ENCODE measurements around the gene SCAPER.
"Not testable (repeated sequence)": the region's sequence is repeated elsewhere in the genome, so short reads cannot be mapped to it uniquely, and the experiment has no call there.

Gene SCAPER

GRCh38 chr15:76584868-76585575 lies 320.1 kb downstream of the SCAPER start:
- no peak for DNase-seq (ENCODE audit: low read depth in 1 of 2, low spot score in 1 of 2)

- DNase-seq (ENCODE audit: low read depth in 1 of 2, low spot score in 1 of 2): no peak
These were observed 322.6 kb downstream of the SCAPER start for GRCh38 chr15:76582550-76582949.

GRCh38 chr15:76577879-76578512 lies 327.1 kb downstream of the SCAPER start:
- no peak for DNase-seq (ENCODE audit: low read depth in 1 of 2, low spot score in 1 of 2)

GRCh38 chr15:76576523-76577279 lies 328.4 kb downstream of the SCAPER start:
- DNase-seq (ENCODE audit: low read depth in 1 of 2, low spot score in 1 of 2): no peak

- no peak for DNase-seq (ENCODE audit: low read depth in 1 of 2, low spot score in 1 of 2)
These were observed 329.5 kb downstream of the SCAPER start for GRCh38 chr15:76575679-76576078.

GRCh38 chr15:76575274-76575673 lies 329.9 kb downstream of the SCAPER start:
- DNase-seq (ENCODE audit: low read depth in 1 of 2, low spot score in 1 of 2): no peak

DNA sequence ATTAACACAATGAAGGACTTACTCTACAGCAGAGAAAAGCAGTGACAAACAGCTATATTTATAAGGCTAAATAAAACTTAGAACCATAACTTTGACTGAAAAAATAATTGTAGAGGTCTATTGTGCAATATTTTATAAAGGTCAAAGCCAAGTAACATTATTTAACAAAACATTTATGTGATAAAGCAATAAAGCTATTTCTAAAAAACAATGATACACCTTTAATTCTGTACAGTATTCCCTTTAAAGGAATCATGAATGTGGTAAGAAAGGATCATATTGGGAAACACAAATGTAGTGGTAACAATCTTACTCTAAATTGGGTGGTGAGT lies 332.2 kb downstream of the SCAPER start:
- DNase-seq (ENCODE audit: low read depth in 1 of 2, low spot score in 1 of 2): no peak

- no peak for DNase-seq (ENCODE audit: low read depth in 1 of 2, low spot score in 1 of 2)
These were observed 338.9 kb downstream of the SCAPER start for GRCh38 chr15:76566276-76566675.

DNA sequence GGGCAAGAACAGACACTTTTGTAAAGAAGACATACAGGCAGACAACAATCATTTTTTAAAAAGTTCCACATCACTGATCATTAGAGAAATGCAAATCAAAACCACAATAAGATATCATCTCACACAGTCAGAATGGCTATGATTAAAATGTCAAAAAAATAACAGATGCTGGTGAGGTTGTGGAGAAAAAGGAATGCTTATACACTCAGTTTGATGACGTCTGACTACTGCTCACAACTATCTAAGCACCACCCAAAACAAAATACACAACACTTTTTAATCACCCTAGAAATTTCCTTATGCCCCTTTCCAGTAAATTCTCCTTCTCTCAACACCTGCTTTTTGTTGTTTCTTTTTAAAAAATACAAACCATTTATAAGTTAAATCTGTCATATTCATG lies 339.8 kb downstream of the SCAPER start:
- DNase-seq (ENCODE audit: low read depth in 1 of 2, low spot score in 1 of 2): no peak

DNA sequence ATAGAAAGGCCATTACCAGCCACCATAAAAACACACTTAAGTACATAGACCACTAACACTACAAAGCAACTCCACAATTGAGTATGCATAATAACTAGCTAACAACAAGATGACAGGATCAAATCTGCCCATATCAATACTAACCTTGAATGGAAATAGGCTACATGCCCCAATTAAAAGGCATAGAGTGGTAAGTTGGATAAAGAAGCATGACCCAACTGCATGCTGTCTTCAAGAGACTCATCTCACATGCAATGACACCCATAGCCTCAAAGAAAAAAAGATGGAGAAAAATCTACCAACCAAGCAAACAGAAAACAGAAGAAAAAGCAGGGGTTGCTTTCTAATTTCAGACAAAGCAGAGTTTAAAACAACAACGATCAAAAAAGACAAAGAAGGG lies 349.9 kb downstream of the SCAPER start:
- no peak for DNase-seq (ENCODE audit: low read depth in 1 of 2, low spot score in 1 of 2)

DNA sequence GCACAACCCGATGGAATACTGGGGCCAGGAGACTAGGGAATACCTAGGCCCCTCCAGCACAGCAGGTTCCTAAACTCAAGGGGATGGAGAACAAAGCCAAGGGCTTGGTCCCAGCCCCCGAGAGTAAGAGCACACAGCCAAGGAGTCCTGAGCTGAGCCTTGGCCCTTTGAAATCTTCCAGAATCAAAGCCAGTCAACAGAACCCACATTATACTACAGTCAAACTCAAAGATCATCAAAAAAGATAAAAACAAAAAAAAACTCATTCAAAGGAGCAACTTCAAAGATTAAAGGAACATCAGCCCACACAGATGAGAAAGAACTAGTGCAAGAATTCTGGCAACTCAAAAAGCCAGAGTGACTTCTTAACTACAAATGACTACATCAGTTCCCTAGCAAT lies 351.6 kb downstream of the SCAPER start:
- no peak for DNase-seq (ENCODE audit: low read depth in 1 of 2, low spot score in 1 of 2)

- DNase-seq (ENCODE audit: low read depth in 1 of 2, low spot score in 1 of 2): no peak
These were observed 352.0 kb downstream of the SCAPER start for GRCh38 chr15:76553102-76553501.

GRCh38 chr15:76546805-76547204 lies 358.3 kb downstream of the SCAPER start:
- no peak for DNase-seq (ENCODE audit: low read depth in 1 of 2, low spot score in 1 of 2)

- DNase-seq (ENCODE audit: low read depth in 1 of 2, low spot score in 1 of 2): no peak
These were observed 371.1 kb downstream of the SCAPER start for GRCh38 chr15:76533995-76534394.

- no peak for DNase-seq (ENCODE audit: low read depth in 1 of 2, low spot score in 1 of 2)
These were observed 371.9 kb downstream of the SCAPER start for GRCh38 chr15:76533060-76533820.

DNA sequence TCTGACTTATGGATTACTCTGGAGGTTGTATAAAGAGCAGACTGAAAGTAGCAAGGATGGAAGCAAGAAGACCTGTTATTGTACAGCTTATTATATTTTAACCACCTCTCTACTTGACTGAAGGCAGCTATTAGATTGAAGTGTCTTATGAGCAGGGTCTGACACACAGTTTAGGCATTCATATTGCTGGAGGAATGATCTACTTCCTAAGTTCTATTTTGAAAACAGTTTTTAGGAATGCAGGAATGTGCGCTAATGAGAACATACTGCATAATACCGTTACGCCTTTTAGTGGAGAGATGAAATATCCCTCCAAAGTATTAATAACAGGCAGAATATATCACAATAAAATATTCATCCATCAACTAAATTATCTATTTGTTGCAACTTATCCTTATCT lies 375.2 kb downstream of the SCAPER start:
- DNase-seq (ENCODE audit: low read depth in 1 of 2, low spot score in 1 of 2): no peak

GRCh38 chr15:76526111-76526510 lies 379.0 kb downstream of the SCAPER start:
- no peak for DNase-seq (ENCODE audit: low read depth in 1 of 2, low spot score in 1 of 2)

GRCh38 chr15:76517910-76518309 lies 387.2 kb downstream of the SCAPER start:
- DNase-seq (ENCODE audit: low read depth in 1 of 2, low spot score in 1 of 2): no peak

DNA sequence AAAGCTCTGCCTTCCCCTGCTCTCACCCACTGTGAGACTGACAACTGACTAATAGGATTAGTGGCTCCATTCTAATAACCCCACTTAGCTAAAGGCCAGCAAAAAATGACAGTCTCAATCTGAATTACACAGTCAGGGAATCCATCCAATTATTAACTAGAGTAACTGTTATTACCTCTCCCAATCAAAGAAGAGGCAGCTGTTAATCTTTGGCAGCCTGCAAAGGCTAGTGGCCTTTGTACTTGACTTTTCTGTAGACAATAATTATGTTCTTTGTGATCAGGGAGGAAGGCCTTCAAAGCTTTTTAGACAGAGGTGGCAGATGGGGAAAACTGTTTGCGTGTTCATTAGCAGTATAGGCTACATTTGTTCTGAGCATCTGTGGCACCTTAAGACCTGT lies 390.9 kb downstream of the SCAPER start:
- DNase-seq (ENCODE audit: low read depth in 1 of 2, low spot score in 1 of 2): no peak

DNA sequence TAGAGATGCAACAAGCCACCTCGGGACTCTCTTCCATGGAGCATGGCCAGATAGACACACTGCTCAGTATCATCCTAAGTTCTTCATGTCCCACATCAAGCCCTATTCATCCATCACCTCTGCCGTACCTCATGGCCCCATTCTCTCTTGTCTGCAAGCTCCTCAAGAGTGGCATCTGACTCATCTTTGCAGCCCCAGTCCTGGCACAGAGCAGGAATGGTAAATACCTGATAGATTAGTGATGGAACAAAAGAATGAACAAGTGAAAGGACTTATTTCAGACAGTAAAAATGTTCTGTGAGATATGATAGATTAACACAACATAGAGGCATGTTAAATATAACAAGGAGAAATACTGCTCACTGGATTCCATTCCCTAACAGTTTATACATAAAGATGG lies 392.2 kb downstream of the SCAPER start:
- DNase-seq (ENCODE audit: low read depth in 1 of 2, low spot score in 1 of 2): no peak

- DNase-seq (ENCODE audit: low read depth in 1 of 2, low spot score in 1 of 2): not testable (repeated sequence)
These were observed 394.5 kb downstream of the SCAPER start for GRCh38 chr15:76510663-76511062.

GRCh38 chr15:76503804-76504203 lies 401.3 kb downstream of the SCAPER start:
- no peak for DNase-seq (ENCODE audit: low read depth in 1 of 2, low spot score in 1 of 2)
